ENCODE measurements around the gene RAB30. TPM values are rescaled to one million over a fixed set of nuclear protein-coding genes. Genes with fewer than 3 reads are reported as not detected.

Gene RAB30
- total RNA-seq, 2 experiments from 2014 or later = 9.8 to 10.9 TPM

- DNase-seq (no peak), ATAC-seq (no peak)
- TF ChIP-seq CTCF (IDR thresholded peaks at IDR 0.05) = no peak
- ChIA-PET POLR2A (interaction anchor here (1.2 to 1.9 kb wide), 2 partner anchors 13 to 139 kb away, joined by 3 to 8 read pairs; no protein-coding TSS in a partner anchor), CTCF (interaction anchor here (0.7 to 1.0 kb wide), 2 partner anchors 14 to 37 kb away, joined by 3 read pairs; no protein-coding TSS in a partner anchor)
- Mint-ChIP-seq H3K27ac (no peak overlapping the region), H3K36me3 (ENCODE audit: low read depth) (peaks cover 4% of the 10 kb centered on the region), H3K9me3 (no peaks in the 10 kb centered on the region), H3K4me3 (no peak overlapping the region), H3K4me1 (ENCODE audit: low read depth) (peaks cover 26% of the 10 kb centered on the region), H3K27me3 (no peaks in the 10 kb centered on the region)
- intact Hi-C loops (cut with micrococcal nuclease) = no loop called here
Measured at GRCh38 chr11:83019888-83020579, 51.7 kb downstream of the RAB30 start.

- ATAC-seq (no peak), DNase-seq (no peak)
- intact Hi-C loops (cut with micrococcal nuclease) = no loop called here
- peaks cover 46% of the 10 kb centered on the region for H3K4me1 Mint-ChIP-seq (ENCODE audit: low read depth)
- ChIA-PET POLR2A (interaction anchor here (1.1 kb wide), 1 partner anchor 48 kb away, joined by 3 read pairs; no protein-coding TSS in a partner anchor), CTCF (no interaction called here)
- no peak overlapping the region for H3K27ac Mint-ChIP-seq
- H3K4me3 Mint-ChIP-seq = no peak overlapping the region
- no peak for TF ChIP-seq CTCF (IDR thresholded peaks at IDR 0.05)
- no peaks in the 10 kb centered on the region for H3K9me3 Mint-ChIP-seq
- no peaks in the 10 kb centered on the region for H3K27me3 Mint-ChIP-seq
- peaks cover 4% of the 10 kb centered on the region for H3K36me3 Mint-ChIP-seq (ENCODE audit: low read depth)
Measured at GRCh38 chr11:83014951-83015350, 56.7 kb downstream of the RAB30 start.

- Mint-ChIP-seq H3K9me3 (no peaks in the 10 kb centered on the region), H3K4me3 (no peak overlapping the region), H3K27me3 (no peaks in the 10 kb centered on the region), H3K36me3 (ENCODE audit: low read depth) (peaks cover 6% of the 10 kb centered on the region), H3K4me1 (ENCODE audit: low read depth) (peaks cover 61% of the 10 kb centered on the region), H3K27ac (no peak overlapping the region)
- peak; percentile 30 for ATAC-seq
- TF ChIP-seq CTCF (IDR thresholded peaks at IDR 0.05) = no peak
- POLR2A ChIA-PET = no interaction called here
- intact Hi-C loops (cut with micrococcal nuclease) = no loop called here
- CTCF ChIA-PET = no interaction called here
- no peak for DNase-seq
Measured at GRCh38 chr11:83012168-83013067, 59.3 kb downstream of the RAB30 start.

DNA sequence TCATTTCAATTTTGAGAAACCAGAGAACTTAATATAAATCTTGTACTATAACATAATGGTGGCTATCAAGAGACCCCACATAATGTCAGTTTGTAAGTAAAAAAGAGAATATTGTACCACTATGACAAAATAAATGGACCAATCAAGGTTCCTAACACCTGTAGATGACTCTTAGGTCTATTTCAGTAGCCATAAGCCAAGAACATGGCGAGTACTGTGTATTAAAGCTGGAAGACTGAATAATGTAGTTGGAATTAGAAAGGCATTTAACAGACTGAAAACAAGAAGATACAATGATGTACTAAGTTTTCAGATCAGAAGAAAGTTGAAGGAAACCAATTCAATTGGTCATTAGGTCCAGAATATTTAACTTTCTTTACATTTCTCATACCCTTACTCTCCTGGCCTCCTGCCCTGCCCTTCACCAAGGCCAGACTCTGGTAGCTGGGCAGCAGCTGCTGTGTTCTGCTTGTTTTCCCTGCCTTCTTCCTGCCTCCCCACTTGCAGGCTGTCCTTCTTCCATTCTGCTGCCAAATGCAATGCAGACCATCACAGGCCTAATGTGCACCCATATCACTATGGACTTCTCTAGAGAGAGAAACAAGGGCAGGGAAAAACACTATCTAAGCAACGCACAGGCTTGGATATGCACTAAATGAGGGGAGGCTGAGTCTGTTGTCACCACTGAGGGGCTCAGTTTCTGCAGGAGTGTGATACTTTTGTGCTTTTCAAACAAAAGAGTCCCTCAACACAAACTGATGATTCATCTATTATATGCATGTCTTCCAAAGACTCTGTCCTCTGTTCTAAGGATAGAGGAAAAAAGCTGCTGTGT is 60.1 kb downstream of the RAB30 start:
- POLR2A ChIA-PET = no interaction called here
- DNase-seq (no peak), ATAC-seq (no peak)
- Mint-ChIP-seq H3K36me3 (ENCODE audit: low read depth) (peaks cover 10% of the 10 kb centered on the region), H3K27ac (no peak overlapping the region), H3K4me3 (no peak overlapping the region), H3K27me3 (no peaks in the 10 kb centered on the region), H3K9me3 (no peaks in the 10 kb centered on the region), H3K4me1 (ENCODE audit: low read depth) (peaks cover 70% of the 10 kb centered on the region)
- intact Hi-C loops (cut with micrococcal nuclease) = no loop called here
- no peak for TF ChIP-seq CTCF (IDR thresholded peaks at IDR 0.05)
- CTCF ChIA-PET = interaction anchor here (0.9 to 1.4 kb wide), 2 partner anchors 10 to 35 kb away, joined by 3 read pairs; no protein-coding TSS in a partner anchor

Data from activated CD8-positive, alpha-beta T cell treated with anti-CD3 and anti-CD28 coated beads for 36 hours (primary cell).